Esophagus mucosa (tissue), 1 donor: Measurements from ENCODE around the gene AFF3. TPM values are rescaled to one million over a fixed set of nuclear protein-coding genes. Genes with fewer than 3 reads are reported as not detected.
"Not testable (repeated sequence)": the region's sequence is repeated elsewhere in the genome, so short reads cannot be mapped to it uniquely, and the experiment has no call there.

ENCODE experiments used
- ATAC-seq: fragments of 200-7000 bp; cut with Tn5 transposase; one replicate; pipeline ENCODE4 v1.9.1; 2020
- total RNA-seq: library from RNA; stranded (reverse); gene quantifications from one replicate; pipeline ENCODE4 v1.2.4, GENCODE V29; 2023
- donor health status: DM: yes; HTN: yes; CAD: no.

Gene AFF3
- total RNA-seq, 1 donor from 2014 or later, result 0.96 TPM

- no peak for ATAC-seq
Measured at GRCh38 chr2:100148883-100149282, 6.5 kb upstream of the AFF3 start.

- no peak for ATAC-seq
Measured at GRCh38 chr2:100146657-100146960, 4.2 kb upstream of the AFF3 start.

GRCh38 chr2:100145893-100146656 is 3.7 kb upstream of the AFF3 start:
- ATAC-seq, result no peak

- no peak for ATAC-seq
Measured at GRCh38 chr2:100143286-100143685, 896 bp upstream of the AFF3 start.

- no peak for ATAC-seq
Measured at GRCh38 chr2:100141906-100142305, 484 bp downstream of the AFF3 start.

GRCh38 chr2:100140582-100140981 is 1.8 kb downstream of the AFF3 start:
- ATAC-seq, result peak; percentile 44

- ATAC-seq, result no peak
Measured at GRCh38 chr2:100137866-100138570, 4.4 kb downstream of the AFF3 start.

- ATAC-seq, result no peak
Measured at GRCh38 chr2:100137318-100137717, 5.1 kb downstream of the AFF3 start.

GRCh38 chr2:100136310-100136709 is 6.1 kb downstream of the AFF3 start:
- ATAC-seq, result no peak

- ATAC-seq, result no peak
Measured at GRCh38 chr2:100135415-100135814, 7.0 kb downstream of the AFF3 start.

- ATAC-seq, result no peak
Measured at GRCh38 chr2:100130595-100131391, 11.6 kb downstream of the AFF3 start.

- no peak for ATAC-seq
Measured at GRCh38 chr2:100126897-100127401, 15.4 kb downstream of the AFF3 start.

- ATAC-seq, result no peak
Measured at GRCh38 chr2:100126201-100126600, 16.2 kb downstream of the AFF3 start.

- ATAC-seq, result no peak
Measured at GRCh38 chr2:100125626-100126025, 16.8 kb downstream of the AFF3 start.

- no peak for ATAC-seq
Measured at GRCh38 chr2:100124761-100125160, 17.6 kb downstream of the AFF3 start.

- ATAC-seq, result no peak
Measured at GRCh38 chr2:100121124-100121718, 21.2 kb downstream of the AFF3 start.

- ATAC-seq, result no peak
Measured at GRCh38 chr2:100119235-100119634, 23.2 kb downstream of the AFF3 start.

- no peak for ATAC-seq
Measured at GRCh38 chr2:100113990-100114433, 28.4 kb downstream of the AFF3 start.

- ATAC-seq, result no peak
Measured at GRCh38 chr2:100110614-100111000, 31.8 kb downstream of the AFF3 start.

- no peak for ATAC-seq
Measured at GRCh38 chr2:100109986-100110613, 32.3 kb downstream of the AFF3 start.

- ATAC-seq, result not testable (repeated sequence)
Measured at GRCh38 chr2:100108648-100109020, 33.8 kb downstream of the AFF3 start.

- ATAC-seq, result no peak
Measured at GRCh38 chr2:100107906-100108647, 34.3 kb downstream of the AFF3 start.
